GM19351 (cell line): ENCODE data around the gene FAM234A.
"Not testable (repeated sequence)": the region's sequence is repeated elsewhere in the genome, so short reads cannot be mapped to it uniquely, and the experiment has no call there.

Experiments used
- ATAC-seq: cut with Tn5 transposase; IDR thresholded peaks from one replicate; pipeline ENCODE4 v1.9.1; 2021; ENCODE audit warnings: mild to moderate bottlenecking, moderate library complexity; ENCODE audit not compliant: unreplicated experiment

The FAM234A gene

DNA sequence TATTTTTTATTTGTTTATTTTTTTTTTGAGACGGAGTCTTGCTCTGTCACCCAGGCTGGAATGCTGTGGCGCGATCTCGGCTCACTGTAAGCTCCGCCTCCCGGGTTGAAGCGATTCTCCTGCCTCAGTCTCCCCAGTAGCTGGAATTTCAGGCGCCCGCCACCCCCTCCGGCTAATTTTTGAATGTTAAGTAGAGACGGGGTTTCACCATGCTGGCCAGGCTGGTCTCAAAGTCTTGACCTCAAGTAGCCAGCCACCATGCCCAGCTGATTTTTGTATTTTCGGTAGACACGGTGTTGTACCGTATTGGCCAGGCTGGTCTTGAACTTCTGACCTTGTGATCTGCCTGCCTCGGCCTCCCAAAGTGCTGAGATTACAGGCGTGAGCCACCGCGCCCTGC lies 4.3 kb upstream of the FAM234A start:
- ATAC-seq: not testable (repeated sequence)

DNA sequence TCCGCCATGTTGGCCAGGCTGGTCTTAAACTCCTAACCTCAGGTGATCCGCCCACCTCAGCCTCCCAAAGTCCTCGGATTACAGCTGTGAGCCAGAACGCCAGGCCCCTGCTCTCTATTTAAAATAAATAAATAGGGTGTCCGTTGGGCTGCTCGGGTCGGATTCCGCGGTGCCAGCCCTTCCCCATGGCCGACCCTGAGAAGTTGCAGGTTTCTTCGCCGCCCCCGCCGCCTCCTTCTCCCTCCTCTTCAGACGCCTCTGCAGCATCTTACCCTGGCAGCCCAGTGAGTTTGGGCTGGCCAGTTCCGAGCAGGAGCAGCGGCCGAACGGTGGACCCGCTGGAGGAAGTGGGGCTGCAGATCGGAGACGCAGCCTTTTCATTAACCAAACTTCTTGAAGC lies 3.7 kb upstream of the FAM234A start:
- no peak for ATAC-seq

DNA sequence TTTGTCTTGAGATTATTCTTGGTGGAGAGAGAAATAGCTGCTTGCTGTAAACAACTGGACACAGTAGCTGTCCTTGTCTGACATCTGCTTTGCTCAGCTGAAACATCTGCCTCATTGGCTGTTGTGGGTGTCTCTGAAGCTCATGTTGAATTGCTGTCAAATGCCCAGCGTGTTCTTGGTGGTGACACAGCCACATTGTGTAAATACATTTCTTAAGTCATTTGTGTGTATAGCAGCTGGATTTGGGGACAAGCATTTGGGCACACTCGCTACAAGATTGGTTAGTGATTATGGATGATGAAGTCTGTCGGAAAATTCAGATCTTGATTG lies 5.3 kb downstream of the FAM234A start:
- no peak for ATAC-seq

DNA sequence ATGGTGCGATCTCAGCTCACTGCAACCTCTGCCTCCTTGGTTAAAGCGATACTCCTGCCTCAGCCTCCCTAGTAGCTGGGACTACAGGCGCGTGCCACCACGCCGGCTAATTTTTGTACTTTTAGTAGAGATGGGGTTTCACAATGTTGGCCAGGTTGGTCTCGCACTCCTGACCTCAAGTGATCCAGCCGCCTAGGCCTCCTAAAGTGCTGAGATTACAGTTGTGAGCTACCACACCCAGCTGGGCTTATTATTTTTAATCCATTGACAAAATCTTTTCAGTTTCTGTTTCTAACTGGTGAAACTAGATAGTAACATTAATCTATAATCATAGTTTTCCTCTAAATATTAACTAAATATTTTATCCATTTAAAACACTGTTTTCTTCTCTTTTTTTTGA lies 5.9 kb downstream of the FAM234A start:
- ATAC-seq: no peak

DNA sequence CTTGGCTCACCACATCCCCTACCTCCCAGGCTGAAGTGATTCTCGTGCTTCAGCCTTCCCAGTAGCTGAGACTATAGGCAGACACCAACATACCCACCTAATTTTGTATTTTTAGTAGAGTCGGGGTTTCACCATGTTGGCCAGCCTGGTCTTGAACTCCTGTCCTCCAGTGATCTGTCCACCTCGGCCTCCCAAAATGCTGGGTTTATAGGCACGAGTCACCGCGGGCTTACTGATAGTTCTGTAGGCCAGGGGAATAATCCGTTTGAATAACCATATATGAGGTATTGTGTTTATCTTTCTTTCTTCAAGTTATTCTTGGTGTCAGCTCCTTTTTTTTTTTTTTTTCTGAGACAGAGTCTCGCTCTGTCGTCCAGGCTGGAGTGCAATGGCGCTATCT lies 7.7 kb downstream of the FAM234A start:
- ATAC-seq: no peak

DNA sequence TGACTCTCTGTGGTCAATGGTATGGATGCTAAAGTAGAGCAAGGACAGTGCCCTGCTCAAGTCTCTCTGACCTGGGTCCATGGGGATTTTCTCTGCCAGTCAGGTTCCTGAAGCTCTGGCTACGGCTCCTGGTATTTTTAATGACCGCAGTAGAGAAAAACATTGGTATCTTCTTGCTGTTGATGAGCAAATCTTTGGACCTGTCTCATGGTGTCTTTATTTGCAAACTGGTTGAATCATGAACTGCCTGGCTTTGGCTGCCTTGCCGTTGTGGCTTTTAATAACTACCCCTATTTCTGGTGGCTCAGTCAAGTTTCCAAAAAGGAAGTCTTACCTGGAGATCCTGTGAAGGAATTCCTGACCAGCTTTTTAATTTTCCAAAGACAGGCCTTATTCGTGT lies 8.7 kb downstream of the FAM234A start:
- no peak for ATAC-seq

DNA sequence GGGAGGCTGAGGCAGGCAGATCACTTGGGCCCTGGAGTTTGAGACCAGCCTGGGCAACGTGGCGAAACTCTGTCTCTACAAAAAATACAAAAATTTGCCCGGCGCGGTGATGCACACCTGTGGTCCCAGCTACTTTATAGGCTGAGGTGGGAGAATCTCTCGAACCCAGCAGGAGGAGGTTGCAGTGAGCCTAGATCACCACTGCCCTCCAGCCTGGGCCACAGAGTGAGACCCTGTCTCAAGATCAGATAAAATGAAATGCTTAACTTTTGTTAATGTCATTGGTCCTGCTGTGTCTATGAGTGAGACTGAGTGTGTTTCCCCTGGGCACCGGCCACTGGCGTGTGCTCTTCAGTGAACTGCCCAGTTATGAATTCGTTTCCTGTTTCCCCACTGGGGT lies 10.5 kb downstream of the FAM234A start:
- ATAC-seq: no peak

DNA sequence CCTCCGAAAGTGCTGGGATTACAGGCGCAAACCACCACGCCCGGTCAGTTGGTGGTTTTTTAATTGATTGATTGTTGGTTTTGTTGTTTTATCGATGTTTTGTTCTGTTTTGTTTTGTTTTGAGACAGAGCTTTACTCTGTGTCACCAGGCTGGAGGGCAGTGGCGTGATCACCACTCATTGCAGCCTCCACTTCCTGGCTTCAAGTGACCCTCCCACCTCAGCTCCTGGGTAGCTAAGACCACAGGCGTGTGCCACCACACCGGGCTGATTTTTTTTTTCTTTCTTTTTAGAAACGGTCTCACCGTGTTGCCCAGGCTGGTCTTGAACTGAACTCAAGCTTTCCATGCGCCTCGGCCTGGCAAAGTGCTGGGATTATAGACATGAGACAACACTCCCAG lies 12.4 kb downstream of the FAM234A start:
- ATAC-seq: no peak

DNA sequence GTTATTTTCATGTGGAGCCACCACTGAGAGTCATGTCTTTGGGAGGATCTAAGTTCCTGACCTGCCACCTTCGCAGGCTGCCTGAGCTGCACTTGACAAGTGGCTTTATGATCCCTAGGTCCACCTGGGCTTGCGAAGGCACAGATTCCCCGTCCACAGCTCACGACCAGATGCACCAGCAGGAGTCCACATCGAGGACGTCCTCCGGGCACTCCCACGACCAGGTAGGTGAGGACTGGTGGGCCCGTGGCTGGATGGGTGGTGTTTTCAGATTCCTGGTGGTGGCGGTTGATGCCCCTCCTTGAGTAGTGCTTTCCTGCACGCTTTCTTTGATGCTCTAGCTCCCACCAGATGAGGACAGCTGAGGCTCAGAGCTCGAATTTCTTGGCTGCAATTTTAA lies 14.8 kb downstream of the FAM234A start:
- no peak for ATAC-seq

DNA sequence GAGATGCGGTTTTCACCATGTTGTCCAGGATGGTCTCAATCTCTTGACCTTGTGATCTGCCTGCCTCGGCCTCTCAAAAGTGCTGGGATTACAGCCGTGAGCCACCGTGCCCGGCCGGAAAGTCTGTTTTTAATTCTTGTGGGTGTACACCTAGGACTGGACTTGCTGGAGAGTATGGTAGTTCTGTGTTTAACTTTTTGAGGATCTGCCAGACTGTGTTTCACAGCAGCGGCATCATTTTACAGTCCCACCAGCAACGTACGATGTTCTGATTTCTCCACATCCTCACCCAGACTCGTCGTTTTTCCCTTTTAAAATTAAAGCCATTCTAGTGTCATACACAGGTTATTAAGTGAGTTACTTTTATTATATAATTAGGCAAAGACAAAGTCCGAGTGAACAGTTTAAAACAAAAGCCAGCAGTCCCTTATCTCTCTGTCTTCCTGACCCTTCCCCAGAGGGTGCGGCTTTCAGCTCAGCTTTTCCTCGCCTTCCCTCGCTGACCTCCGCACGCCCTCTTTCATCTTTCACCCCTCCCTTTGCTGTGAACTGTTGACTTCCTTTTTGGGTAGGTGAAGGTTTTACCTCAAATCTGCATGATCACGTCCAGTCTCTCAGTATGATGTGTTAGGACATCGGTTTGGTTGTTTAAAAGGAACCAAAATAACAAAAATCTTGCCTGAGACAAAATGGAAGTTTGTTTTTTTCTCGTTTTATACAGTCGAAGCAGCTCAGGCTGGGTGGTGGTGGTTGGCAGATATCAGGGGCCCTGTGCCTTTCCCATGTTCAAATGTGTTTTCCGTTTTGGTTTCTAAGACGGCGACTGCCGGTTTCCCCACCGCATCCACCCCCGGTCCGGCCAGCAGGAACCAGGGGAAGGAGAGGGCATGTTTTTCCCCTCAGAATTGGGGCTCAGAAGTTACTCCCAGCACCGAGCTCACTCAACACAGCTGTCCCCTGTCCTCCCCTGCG lies 18.0 kb downstream of the FAM234A start:
- ATAC-seq: no peak

DNA sequence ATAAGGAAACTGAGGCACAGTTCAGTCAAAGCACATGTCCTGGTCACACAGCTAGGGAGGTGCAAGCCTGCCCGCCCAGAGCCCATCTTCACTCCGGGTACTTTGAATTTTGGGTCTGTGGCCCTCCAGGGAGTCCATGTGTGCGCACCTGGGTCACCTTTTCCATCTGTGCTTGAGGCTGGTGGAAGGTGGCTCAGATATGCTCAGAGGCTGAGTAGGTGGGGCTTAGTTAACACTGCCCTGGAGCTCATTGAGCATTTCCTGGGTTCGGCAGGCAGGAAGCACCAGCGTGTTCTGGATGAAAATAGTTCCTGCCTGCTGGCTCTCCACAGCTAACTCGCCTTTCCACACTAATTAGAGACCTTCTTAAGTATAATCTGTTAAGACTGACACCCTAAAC lies 19.2 kb downstream of the FAM234A start:
- no peak for ATAC-seq

DNA sequence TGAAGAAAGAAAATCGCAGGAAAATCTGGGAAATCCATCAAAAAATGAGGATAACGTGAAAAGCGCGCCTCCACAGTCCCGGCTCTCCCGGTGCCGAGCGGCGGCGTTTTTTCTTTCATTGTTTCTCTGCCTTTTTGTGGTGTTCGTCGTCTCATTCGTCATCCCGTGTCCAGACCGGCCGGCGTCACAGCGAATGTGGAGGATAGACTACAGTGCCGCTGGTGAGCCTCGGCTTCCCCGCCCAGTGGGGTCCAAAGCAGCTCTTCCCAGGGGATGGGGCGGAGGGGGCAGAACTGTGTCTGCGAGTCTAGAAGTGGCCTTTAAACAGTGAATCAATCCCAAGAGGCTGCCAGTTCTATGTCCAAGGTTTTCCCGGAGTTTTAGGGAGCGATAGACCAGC lies 19.8 kb downstream of the FAM234A start:
- ATAC-seq: no peak

DNA sequence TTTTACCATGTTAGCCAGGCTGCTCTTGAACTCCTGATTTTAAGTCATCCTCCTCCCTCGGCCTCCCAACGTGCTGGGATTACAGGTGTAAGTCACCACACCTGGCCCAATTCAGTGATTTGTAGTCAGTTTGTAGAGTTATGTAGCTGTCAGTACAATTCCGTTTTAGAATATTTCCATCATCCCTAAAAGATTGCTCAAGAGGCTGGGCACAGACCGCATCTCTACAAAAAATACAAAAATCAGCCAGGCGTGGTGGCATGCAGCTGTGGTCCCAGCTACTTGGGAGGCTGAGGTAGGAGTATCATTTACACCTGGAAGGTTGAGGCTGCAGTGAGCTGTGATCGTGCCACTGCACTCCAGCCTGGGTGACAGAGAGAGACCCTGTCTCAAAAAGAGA lies 20.6 kb downstream of the FAM234A start:
- no peak for ATAC-seq

DNA sequence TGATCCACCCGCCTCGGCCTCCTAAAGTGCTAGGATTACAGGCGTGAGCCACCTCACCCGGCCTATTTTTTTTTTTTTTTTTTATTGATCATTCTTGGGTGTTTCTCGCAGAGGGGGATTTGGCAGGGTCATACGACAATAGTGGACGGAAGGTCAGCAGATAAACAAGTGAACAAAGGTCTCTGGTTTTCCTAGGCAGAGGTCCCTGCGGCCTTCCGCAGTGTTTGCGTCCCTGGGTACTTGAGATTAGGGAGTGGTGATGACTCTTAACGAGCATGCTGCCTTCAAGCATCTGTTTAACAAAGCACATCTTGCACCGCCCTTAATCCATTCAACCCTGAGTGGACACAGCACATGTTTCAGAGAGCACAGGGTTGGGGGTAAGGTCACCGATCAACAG lies 23.5 kb downstream of the FAM234A start:
- not testable (repeated sequence) for ATAC-seq

DNA sequence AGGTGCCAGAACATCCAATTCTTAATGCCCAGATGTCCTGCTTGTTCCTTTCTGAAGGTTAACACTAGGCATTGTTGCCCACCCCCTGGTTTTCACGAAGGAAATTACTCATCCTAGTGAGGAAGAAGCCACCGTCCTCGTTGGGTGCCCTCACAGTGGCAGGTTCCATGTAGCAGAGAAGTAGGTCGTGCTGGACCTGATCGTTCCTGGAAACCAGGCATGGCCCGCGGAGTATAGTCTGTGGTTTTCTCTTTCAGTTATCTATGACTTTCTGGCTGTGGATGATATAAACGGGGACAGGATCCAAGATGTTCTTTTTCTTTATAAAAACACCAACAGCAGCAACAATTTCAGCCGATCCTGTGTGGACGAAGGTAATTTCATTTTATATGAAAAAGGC lies 24.6 kb downstream of the FAM234A start:
- no peak for ATAC-seq

DNA sequence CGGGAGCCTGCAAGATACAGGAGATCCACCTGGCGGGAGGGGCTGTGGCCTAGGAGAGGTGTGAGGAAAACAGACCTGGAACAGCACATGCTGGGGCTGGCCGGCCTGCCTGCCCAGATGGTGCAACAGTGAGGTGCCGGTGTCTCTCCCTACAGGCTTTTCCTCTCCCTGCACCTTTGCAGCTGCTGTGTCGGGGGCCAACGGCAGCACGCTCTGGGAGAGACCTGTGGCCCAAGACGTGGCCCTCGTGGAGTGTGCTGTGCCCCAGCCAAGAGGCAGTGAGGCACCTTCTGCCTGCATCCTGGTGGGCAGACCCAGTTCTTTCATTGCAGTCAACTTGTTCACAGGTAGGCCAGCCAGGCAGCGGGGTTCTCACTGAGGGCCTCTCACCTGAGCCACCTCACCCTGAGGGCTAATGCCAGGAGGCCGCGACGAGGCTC lies 25.2 kb downstream of the FAM234A start:
- no peak for ATAC-seq

DNA sequence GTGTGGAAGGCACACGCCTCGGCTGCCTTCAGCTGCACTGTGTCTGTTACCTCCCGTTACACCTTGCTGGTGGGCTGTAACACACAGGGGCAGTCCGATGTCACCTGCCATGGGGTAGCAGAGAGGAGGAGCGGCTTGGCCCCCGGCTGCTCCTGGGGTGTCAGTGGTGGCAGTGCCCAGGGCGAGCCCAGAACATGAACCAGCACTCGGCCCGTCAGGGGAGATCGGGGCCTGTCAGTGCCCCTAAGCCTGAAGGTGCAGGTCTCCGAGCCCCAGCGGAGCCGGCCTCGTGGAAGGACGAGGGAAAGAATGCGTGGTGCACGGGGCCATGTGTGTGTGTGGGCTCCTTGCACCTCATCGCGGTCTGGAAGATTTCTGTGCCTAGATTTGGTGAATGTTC lies 25.7 kb downstream of the FAM234A start:
- no peak for ATAC-seq

DNA sequence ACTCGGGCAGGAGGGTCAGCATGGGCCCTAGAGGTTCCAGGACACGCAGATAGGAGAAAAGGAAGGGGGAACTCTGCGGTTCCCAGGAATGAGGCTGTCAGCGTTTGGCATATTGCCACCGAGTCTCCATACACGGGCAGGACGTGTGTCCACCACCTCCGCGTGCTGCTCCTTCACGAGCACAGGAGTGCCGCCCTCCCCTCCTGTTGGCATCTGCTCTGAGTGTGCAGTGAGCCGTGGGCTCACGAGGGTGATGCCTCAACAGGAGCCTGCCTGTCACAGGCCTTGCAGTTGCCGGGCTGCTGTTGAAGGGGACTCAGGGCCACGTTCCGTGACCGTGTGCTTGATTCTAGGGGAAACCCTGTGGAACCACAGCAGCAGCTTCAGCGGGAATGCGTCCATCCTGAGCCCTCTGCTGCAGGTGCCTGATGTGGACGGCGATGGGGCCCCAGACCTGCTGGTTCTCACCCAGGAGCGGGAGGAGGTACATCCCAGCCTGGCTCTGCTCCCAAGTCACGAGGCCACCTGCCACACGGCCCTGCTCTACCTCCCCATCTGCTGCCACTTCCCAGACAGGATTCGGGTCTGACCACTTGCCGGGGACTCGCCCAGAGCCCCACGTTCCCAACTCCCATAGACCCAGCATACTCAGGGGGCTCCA lies 26.5 kb downstream of the FAM234A start:
- ATAC-seq: no peak

DNA sequence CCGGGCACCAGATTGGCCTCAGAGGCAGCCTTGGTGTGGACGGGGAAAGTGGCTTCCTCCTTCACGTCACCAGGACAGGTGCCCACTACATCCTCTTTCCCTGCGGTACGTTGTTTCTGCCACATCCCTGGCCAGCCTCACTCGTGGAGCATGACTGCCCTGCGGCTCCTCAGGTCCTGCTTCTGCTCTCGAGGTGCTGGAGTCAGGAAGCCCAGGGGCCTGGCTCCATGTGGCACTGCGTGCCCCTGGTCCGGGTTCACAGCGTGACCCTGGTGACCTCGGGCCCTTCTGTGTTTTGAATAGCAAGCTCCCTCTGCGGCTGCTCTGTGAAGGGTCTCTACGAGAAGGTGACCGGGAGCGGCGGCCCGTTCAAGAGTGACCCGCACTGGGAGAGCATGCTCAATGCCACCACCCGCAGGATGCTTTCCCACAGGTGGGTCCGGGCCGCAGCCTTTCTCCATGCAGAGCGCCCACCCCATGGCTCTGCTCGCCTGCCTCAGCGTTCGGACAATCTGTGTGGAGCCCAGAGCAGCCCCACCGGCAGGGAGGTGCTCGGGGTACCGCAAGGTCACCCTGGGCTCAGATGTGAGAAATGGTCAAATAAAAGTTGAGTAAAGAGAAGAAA lies 27.6 kb downstream of the FAM234A start:
- no peak for ATAC-seq

DNA sequence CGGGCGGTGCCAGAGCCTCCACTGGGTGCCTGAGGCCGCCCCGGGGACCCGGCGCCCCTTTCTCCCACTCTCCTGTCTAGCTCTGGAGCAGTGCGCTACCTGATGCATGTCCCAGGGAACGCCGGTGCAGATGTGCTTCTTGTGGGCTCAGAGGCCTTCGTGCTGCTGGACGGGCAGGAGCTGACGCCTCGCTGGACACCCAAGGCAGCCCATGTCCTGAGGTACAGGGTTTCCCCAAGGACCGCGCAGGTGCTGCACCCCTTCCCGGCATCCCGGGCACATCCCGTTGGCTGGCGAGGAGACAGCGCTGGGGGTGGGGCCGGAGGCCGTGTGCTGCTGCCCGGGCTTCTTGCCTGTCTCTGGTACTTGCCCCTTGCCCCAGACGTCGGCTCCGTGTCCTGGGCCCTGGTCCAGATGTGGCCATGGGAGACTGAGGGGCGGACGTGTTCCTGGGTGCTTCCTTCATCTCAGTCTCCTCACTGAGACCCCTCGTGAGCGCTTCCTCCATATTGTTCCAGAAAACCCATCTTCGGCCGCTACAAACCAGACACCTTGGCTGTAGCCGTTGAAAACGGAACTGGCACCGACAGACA lies 28.7 kb downstream of the FAM234A start:
- ATAC-seq: no peak

DNA sequence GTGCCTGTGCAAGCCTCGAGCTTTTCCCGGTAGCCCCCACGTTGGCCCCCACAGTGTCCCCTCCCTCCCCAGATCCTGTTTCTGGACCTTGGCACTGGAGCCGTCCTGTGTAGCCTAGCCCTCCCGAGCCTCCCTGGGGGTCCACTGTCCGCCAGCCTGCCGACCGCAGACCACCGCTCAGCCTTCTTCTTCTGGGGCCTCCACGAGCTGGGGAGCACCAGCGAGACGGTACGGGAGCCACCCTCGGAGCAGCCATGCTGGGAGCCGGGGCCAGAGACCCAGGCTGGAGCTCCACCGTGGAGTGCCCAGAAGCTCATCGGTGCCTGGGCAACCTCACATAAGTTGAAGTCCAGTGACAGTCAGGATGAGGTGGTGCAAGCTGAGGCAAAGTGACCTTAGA lies 29.3 kb downstream of the FAM234A start:
- ATAC-seq: no peak
